PC-3 (cell line): ENCODE data around the gene RAI2.

Experiments used
- CTCF ChIP-seq: fragments of 300-600 bp; sonication (generic); conservative IDR thresholded peaks from 2 replicates; pipeline ENCODE4 v1.5.1; 2017; ENCODE audit warnings: antibody characterized with exemption, low read depth, mild to moderate bottlenecking, low read length
- EZH2 ChIP-seq: fragments of 300-600 bp; sonication (generic); IDR thresholded peaks from one replicate; pipeline ENCODE4 v1.6.1; 2017; ENCODE audit warnings: antibody characterized with exemption, mild to moderate bottlenecking, low read length; ENCODE audit not compliant: unreplicated experiment

GRCh38 chrX:17809984-17810383 lies 51.1 kb downstream of the RAI2 start:
- TF ChIP-seq CTCF = no peak
- no peak for TF ChIP-seq EZH2
